T-cell (primary cell): ENCODE data around the gene BCAS3. TPM values are rescaled to one million over a fixed set of nuclear protein-coding genes. Genes with fewer than 3 reads are reported as not detected.

Experiments used
- ATAC-seq, 4 experiments: fragments of 200-7000 bp in 3 of 4; fragments of 150-1000 bp in 1 of 4; cut with Tn5 transposase; replicated peaks in 1 of 4; 1 replicate in 3 of 4; 2 replicates in 1 of 4; pipeline ENCODE4 v1.10.0; 2021; ENCODE audit warnings: moderate library complexity in 3 of 4, mild to moderate bottlenecking in 2 of 4, moderate number of reproducible peaks in 1 of 4
- CTCF ChIA-PET, 2 donors: fragments of 300-600 bp; sonication (Branson Sonifier 250); formaldehyde crosslinking; loops; one replicate each; lab custom pipeline; 2022; ENCODE audit warnings: antibody characterized with exemption in 2 of 2; lab: Charles Lee
- POLR2A ChIA-PET, 2 donors: fragments of 300-600 bp; sonication (Branson Sonifier 250); formaldehyde crosslinking; loops; one replicate each; lab custom pipeline; 2022; ENCODE audit warnings: antibody characterized with exemption in 2 of 2; lab: Charles Lee
- DNase-seq, 35 experiments: peaks; one replicate each; pipeline versions ENCODE4 v3.0.0 to v3.0.0-alpha.2; 2013 to 2023
- H3K27ac ChIP-seq: one replicate; pipeline ENCODE4 v1.5.1; 2013; ENCODE audit warnings: low read length
- H3K27me3 ChIP-seq, 2 experiments: replicated peaks in 1 of 2; 1 replicate in 1 of 2; 2 replicates in 1 of 2; pipeline versions ENCODE4 v1.6.1 to v1.7.0; 2013; ENCODE audit warnings: low read length in 1 of 2, mixed read lengths in 1 of 2; ENCODE audit not compliant: control insufficient read depth in 2 of 2, insufficient read depth in 2 of 2; ENCODE audit errors: extremely low read depth in 1 of 2
- H3K36me3 ChIP-seq, 2 donors: 1 replicate in 1 of 2; 2 replicates in 1 of 2; pipeline versions ENCODE4 v1.6.1 to v1.7.0; 2013; ENCODE audit warnings: low read length in 1 of 2; ENCODE audit not compliant: control insufficient read depth in 2 of 2, insufficient read depth in 1 of 2; ENCODE audit errors: extremely low read depth in 1 of 2
- H3K4me1 ChIP-seq, 2 experiments: 1 replicate in 1 of 2; 2 replicates in 1 of 2; pipeline versions ENCODE4 v1.6.1 to v1.7.0; 2013; ENCODE audit warnings: low read length in 2 of 2, mixed read lengths in 1 of 2; ENCODE audit not compliant: insufficient read depth in 2 of 2, control insufficient read depth in 1 of 2; ENCODE audit errors: extremely low read depth in 1 of 2
- H3K4me3 ChIP-seq, 2 donors: 1 replicate in 1 of 2; 2 replicates in 1 of 2; pipeline versions ENCODE4 v1.5.1 to v1.7.0; 2013; ENCODE audit warnings: mild to moderate bottlenecking in 2 of 2, low read length in 1 of 2, moderate library complexity in 1 of 2; ENCODE audit not compliant: control insufficient read depth in 1 of 2; ENCODE audit errors: extremely low read depth in 1 of 2
- H3K9me3 ChIP-seq: 2 replicates; pipeline ENCODE4 v1.7.0; 2013
- H3K27ac Mint-ChIP-seq, 2 donors: one replicate each; pipeline ENCODE4 v1.8.0; 2020 to 2021; ENCODE audit warnings: mild to moderate bottlenecking in 2 of 2, mixed read lengths in 2 of 2
- H3K27me3 Mint-ChIP-seq, 2 donors: one replicate each; pipeline ENCODE4 v1.8.0; 2021 to 2022; ENCODE audit warnings: mixed read lengths in 2 of 2
- H3K36me3 Mint-ChIP-seq: one replicate; pipeline ENCODE4 v1.8.0; 2021; ENCODE audit warnings: mixed read lengths
- H3K4me1 Mint-ChIP-seq, 3 donors: one replicate each; pipeline ENCODE4 v1.8.0; 2020 to 2022; ENCODE audit warnings: mixed read lengths in 3 of 3, mild to moderate bottlenecking in 1 of 3
- H3K4me3 Mint-ChIP-seq, 3 donors: one replicate each; pipeline ENCODE4 v1.8.0; 2020 to 2022; ENCODE audit warnings: mild to moderate bottlenecking in 3 of 3, mixed read lengths in 3 of 3, moderate library complexity in 3 of 3
- H3K9me3 Mint-ChIP-seq, 3 donors: one replicate each; pipeline ENCODE4 v1.8.0; 2020 to 2022; ENCODE audit warnings: mixed read lengths in 3 of 3
- WGBS: methylation state at CpG from one replicate; pipeline ENCODE4 v1.1.5; 2013; ENCODE audit warnings: missing lambda C conversion rate; ENCODE audit not compliant: insufficient coverage; 5-methylcytosine and 5-hydroxymethylcytosine counted together
- total RNA-seq, 35 experiments: library from RNA in 6 of 35; stranded (reverse) in 6 of 35; fragments of 120-200 nt in 1 of 35; gene quantifications; one replicate each; pipeline versions ENCODE4 v1.2.1 to v1.2.4 and lab custom pipeline; 2013 to 2026

The BCAS3 gene
- total RNA-seq, 5 donors from 2014 or later (not counting 1 experiment from before 2014, with no cell fraction given) = 33.8 to 57.8 (median 38.1) TPM

DNA sequence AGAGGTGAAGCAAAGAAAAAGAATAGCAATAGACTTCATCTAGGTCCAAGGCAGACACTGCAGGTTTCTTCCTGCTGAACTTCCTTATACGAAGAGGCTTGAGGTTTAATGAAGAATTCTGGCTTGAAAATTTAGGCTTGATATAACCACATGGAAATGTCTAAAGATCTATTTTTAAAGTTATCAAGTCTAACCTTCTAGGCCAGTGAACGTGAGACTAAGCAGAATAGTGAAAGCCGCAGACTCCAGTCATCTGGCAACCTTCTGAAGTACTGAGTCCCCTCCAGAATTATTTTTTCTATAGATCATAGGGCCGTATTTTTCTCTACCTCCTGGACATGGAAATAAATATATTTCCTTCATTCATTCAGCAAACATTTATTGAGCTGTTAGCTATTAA, 333.6 kb downstream of the BCAS3 start:
- Mint-ChIP-seq H3K4me1 (no peaks in the 10 kb centered on the region), H3K27ac (no peak overlapping the region), H3K36me3 (peaks cover 18% of the 10 kb centered on the region), H3K9me3 (no peaks in the 10 kb centered on the region), H3K4me3 (no peak overlapping the region), H3K27me3 (no peaks in the 10 kb centered on the region)
- WGBS = 100% methylated on average over 1 of the region's 4 CpGs
- no peaks in the 10 kb centered on the region for H3K4me1 ChIP-seq
- ATAC-seq (no peak), DNase-seq (no peak)
- no peaks in the 10 kb centered on the region for H3K27me3 ChIP-seq
- POLR2A ChIA-PET = no interaction called here
- no peaks in the 10 kb centered on the region for H3K36me3 ChIP-seq
- H3K9me3 ChIP-seq = no peaks in the 10 kb centered on the region
- CTCF ChIA-PET = no interaction called here
- H3K4me3 ChIP-seq = no peak overlapping the region
- no peak overlapping the region for H3K27ac ChIP-seq

DNA sequence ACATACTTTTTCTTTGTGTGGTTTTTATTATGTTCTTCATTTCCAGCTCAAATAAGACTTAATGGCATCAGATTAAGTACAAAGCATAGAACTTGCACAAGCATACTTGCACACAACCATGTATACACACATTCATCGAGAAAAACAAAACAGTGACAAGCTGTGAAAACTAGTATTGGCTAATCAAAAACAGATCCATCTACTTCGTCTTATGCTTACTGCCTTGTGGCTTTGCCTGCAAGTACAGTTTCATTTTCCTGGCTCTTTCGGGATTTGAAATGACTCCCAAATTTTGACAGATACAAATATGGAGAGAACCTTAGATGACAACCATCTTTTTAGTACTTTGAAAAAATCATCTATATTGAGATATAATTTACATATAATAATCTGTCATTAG, 338.3 kb downstream of the BCAS3 start:
- no peak for ATAC-seq
- ChIA-PET POLR2A (no interaction called here), CTCF (no interaction called here)

DNA sequence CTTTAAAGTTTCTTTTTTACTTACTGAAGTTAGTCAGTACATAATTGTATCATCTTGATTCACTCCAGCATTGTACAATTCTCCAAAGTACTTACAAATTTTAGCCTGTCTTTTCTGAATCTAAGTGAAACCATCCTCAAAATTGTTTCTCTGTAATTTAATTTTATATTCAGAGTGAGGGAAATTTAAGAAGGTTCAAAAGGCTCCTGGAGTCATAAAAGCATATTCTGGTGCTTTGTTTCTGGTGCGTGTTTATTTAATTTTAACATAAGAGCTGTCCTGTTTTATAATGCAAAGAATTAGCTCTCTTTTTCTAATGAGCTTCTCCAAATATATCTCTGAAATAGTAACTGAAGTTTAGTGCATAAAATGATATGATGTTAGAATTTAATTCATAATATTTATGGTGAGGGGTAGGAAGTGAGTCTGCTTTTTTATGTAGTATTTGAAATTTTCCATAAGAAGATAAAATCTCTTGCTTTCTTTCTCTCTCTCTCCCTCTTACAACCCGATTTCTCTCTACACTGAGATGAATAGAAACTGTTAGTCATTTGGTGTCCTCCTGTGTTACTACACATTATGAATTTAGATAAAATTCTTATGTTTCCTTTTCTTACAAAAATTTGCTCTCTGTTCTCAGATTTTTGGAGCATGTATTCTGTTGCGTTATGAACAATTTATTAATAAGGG, 339.8 kb downstream of the BCAS3 start:
- CTCF ChIA-PET = no interaction called here
- H3K4me3 Mint-ChIP-seq = no peak overlapping the region
- peaks cover 23% of the 10 kb centered on the region for H3K36me3 Mint-ChIP-seq
- Histone ChIP-seq H3K4me3 (no peak overlapping the region), H3K36me3 (no peaks in the 10 kb centered on the region), H3K27me3 (no peaks in the 10 kb centered on the region), H3K27ac (no peak overlapping the region), H3K9me3 (no peaks in the 10 kb centered on the region), H3K4me1 (no peaks in the 10 kb centered on the region)
- POLR2A ChIA-PET = interaction anchor here in 1 of 2 donors (0.5 kb wide), 1 partner anchor 149 kb away, joined by 6 read pairs; no protein-coding TSS in a partner anchor
- DNase-seq = no peak
- H3K9me3 Mint-ChIP-seq = no peaks in the 10 kb centered on the region
- no peaks in the 10 kb centered on the region for H3K27me3 Mint-ChIP-seq
- no peak for ATAC-seq
- no peak overlapping the region for H3K27ac Mint-ChIP-seq
- no peaks in the 10 kb centered on the region for H3K4me1 Mint-ChIP-seq
- no CpG with 5 or more reads among the region's 3 CpGs for WGBS

More for the DNA sequence above, 338.3 kb downstream of the BCAS3 start:
- Mint-ChIP-seq H3K4me1 (no peaks in the 10 kb centered on the region), H3K4me3 (no peak overlapping the region), H3K36me3 (peaks cover 20% of the 10 kb centered on the region), H3K9me3 (no peaks in the 10 kb centered on the region), H3K27ac (no peak overlapping the region), H3K27me3 (no peaks in the 10 kb centered on the region)
- Histone ChIP-seq H3K9me3 (no peaks in the 10 kb centered on the region), H3K27ac (no peak overlapping the region), H3K27me3 (no peaks in the 10 kb centered on the region), H3K36me3 (no peaks in the 10 kb centered on the region), H3K4me1 (no peaks in the 10 kb centered on the region), H3K4me3 (no peak overlapping the region)
- no peak for DNase-seq
- WGBS = 100% methylated on average over 2 of the region's 3 CpGs

DNA sequence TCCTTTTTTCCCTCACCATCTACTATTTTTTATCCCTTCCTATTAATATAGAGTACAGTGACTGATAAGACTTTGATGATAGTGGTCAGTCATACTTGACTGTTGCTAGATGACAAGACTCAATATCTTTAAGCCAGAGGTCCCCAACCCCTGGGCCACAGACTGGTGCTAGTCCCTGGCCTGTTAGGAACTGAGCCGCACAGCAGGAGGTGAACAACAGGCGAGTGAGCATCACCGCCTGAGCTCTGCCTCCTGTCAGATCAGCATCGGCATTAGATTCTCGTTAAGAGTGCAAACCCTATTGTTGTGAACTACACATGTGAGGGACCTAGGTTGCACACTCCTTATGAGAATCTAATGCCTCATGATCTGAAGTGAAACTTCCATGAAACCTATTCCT, 341.3 kb downstream of the BCAS3 start:
- no peak for DNase-seq
- Histone ChIP-seq H3K9me3 (no peaks in the 10 kb centered on the region), H3K4me1 (no peaks in the 10 kb centered on the region), H3K36me3 (no peaks in the 10 kb centered on the region), H3K27me3 (no peaks in the 10 kb centered on the region), H3K4me3 (no peak overlapping the region), H3K27ac (no peak overlapping the region)
- ATAC-seq = no peak
- H3K36me3 Mint-ChIP-seq = peaks cover 25% of the 10 kb centered on the region
- 96% methylated on average over 4 of the region's 5 CpGs for WGBS
- no peaks in the 10 kb centered on the region for H3K9me3 Mint-ChIP-seq
- no peak overlapping the region for H3K27ac Mint-ChIP-seq
- no peaks in the 10 kb centered on the region for H3K4me1 Mint-ChIP-seq
- no peaks in the 10 kb centered on the region for H3K27me3 Mint-ChIP-seq
- ChIA-PET POLR2A (no interaction called here), CTCF (no interaction called here)
- H3K4me3 Mint-ChIP-seq = no peak overlapping the region

DNA sequence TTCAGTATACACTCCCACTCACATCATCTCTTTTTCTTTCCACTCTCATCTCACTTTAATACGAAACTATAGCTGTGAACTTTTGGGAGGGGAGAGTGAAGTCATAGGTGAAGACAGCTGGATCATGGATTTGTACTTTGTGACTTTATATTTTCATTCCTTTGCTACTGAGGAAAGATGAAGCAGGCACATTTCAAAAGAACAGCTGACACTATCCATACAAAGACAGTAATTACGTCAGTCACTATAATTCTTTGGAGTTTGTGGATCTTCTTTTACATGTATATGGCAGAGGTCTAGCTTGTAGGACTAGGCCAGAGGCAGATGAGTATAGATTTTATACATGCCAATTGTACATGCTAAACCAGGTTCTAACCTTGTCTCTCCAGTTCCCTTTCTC, 346.3 kb downstream of the BCAS3 start:
- no peak overlapping the region for H3K4me3 ChIP-seq
- no peak overlapping the region for H3K27ac Mint-ChIP-seq
- no peak for DNase-seq
- H3K27me3 ChIP-seq = no peaks in the 10 kb centered on the region
- WGBS = no CpG with 5 or more reads among the region's 2 CpGs
- no peak for ATAC-seq
- H3K36me3 ChIP-seq = no peaks in the 10 kb centered on the region
- H3K9me3 ChIP-seq = no peaks in the 10 kb centered on the region
- H3K4me1 Mint-ChIP-seq = peaks cover 6 to 10% (median 6%) of the 10 kb centered on the region in 3 donors
- peaks cover 0 to 4% of the 10 kb centered on the region in 2 experiments for H3K4me1 ChIP-seq
- no peaks in the 10 kb centered on the region for H3K9me3 Mint-ChIP-seq
- no peak overlapping the region for H3K27ac ChIP-seq
- no peak overlapping the region for H3K4me3 Mint-ChIP-seq
- POLR2A ChIA-PET = no interaction called here
- H3K36me3 Mint-ChIP-seq = peaks cover 10% of the 10 kb centered on the region
- H3K27me3 Mint-ChIP-seq = no peaks in the 10 kb centered on the region
- CTCF ChIA-PET = interaction anchor here in 1 of 2 donors (0.6 kb wide), 1 partner anchor 260 kb away, joined by 5 read pairs; no protein-coding TSS in a partner anchor

DNA sequence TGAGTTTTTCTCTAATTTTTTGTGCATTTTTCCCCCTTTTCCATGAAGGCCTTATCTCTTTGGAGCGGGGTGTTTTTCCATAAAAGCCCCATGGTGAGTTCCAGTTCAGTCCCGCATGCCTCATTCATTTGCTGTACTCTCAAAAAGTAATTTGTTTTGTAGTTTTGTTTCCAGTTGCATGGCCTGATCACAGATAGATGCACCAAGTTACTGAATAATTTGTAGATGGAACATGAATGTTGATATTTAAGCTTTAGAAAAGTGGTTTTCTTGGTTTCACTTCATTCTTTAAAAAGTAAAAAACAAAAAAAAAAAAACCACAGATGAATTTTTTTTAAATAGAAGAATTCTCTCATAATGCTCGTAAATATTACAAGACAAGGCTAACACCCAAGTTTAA, 349.2 kb downstream of the BCAS3 start:
- H3K27me3 ChIP-seq = no peaks in the 10 kb centered on the region
- H3K4me3 ChIP-seq = no peak overlapping the region
- Mint-ChIP-seq H3K27me3 (no peaks in the 10 kb centered on the region), H3K4me3 (no peak overlapping the region), H3K4me1 (peaks cover 6 to 10% (median 6%) of the 10 kb centered on the region in 3 donors), H3K9me3 (no peaks in the 10 kb centered on the region), H3K36me3 (peaks cover 6% of the 10 kb centered on the region), H3K27ac (no peak overlapping the region)
- WGBS = no CpG with 5 or more reads among the region's 3 CpGs
- H3K36me3 ChIP-seq = no peaks in the 10 kb centered on the region
- no peak overlapping the region for H3K27ac ChIP-seq
- ChIA-PET POLR2A (interaction anchor here in 1 of 2 donors (0.5 kb wide), 1 partner anchor 276 kb away, joined by 10 read pairs; no protein-coding TSS in a partner anchor), CTCF (interaction anchor here in 1 of 2 donors (0.7 kb wide), 1 partner anchor 1008 kb away, joined by 3 read pairs; no protein-coding TSS in a partner anchor)
- ATAC-seq = no peak
- DNase-seq = no peak
- peaks cover 0 to 4% of the 10 kb centered on the region in 2 experiments for H3K4me1 ChIP-seq
- no peaks in the 10 kb centered on the region for H3K9me3 ChIP-seq
